Left renal pelvis (tissue), 4 donors: Measurements from ENCODE around the gene PLA2G4B. TPM values are rescaled to one million over a fixed set of nuclear protein-coding genes. Genes with fewer than 3 reads are reported as not detected.

Source experiments
- DNase-seq, 4 donors: peaks; one replicate each; pipeline ENCODE4 v3.0.0-alpha.2; 2013; ENCODE audit warnings: low read depth in 4 of 4, low spot score in 3 of 4
- polyA plus RNA-seq, 4 donors: library from polyadenylated mRNA; unstranded; fragments of 120-200 nt; gene quantifications; one replicate each; pipeline ENCODE4 v1.2.1, GENCODE V29; 2013; ENCODE audit not compliant: insufficient read length in 4 of 4

The PLA2G4B gene, protein sequence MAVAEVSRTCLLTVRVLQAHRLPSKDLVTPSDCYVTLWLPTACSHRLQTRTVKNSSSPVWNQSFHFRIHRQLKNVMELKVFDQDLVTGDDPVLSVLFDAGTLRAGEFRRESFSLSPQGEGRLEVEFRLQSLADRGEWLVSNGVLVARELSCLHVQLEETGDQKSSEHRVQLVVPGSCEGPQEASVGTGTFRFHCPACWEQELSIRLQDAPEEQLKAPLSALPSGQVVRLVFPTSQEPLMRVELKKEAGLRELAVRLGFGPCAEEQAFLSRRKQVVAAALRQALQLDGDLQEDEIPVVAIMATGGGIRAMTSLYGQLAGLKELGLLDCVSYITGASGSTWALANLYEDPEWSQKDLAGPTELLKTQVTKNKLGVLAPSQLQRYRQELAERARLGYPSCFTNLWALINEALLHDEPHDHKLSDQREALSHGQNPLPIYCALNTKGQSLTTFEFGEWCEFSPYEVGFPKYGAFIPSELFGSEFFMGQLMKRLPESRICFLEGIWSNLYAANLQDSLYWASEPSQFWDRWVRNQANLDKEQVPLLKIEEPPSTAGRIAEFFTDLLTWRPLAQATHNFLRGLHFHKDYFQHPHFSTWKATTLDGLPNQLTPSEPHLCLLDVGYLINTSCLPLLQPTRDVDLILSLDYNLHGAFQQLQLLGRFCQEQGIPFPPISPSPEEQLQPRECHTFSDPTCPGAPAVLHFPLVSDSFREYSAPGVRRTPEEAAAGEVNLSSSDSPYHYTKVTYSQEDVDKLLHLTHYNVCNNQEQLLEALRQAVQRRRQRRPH
- 10 to 100 TPM in 2 of 4 donors, 1 to 10 TPM in 2; 8.5 to 21.3 (median 10.3) TPM for polyA plus RNA-seq

DNA sequence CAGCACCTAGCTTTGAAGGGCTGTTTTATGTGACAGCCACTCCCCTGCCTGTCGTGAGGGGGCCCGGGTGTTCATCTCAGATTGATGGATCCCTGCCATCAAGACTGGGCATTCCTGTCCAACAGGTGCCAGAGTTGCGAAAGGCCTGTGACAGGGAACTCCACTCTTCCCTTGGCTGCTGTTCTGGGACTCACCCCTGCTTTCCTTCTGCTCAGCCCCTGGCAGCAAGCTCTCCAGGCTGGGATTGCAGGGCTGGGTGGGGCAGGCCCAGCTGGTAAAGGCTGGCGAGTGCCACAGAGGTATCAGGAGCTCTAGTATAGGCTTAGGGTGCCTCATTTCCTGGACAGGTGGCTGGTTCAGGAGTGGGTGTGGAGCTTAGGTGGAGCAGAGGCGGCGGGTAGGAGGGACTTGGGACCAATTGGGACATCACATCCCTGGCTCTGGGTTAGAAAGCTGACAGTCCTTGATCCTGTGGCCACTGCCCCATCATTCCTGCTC, at the start of gene PLA2G4B:
TSS of gene PLA2G4B (plus strand) at position 448 of the 498 bp plus-strand sequence. CDS start 67 bp downstream, outside the sequence.
- no peak for DNase-seq

DNA sequence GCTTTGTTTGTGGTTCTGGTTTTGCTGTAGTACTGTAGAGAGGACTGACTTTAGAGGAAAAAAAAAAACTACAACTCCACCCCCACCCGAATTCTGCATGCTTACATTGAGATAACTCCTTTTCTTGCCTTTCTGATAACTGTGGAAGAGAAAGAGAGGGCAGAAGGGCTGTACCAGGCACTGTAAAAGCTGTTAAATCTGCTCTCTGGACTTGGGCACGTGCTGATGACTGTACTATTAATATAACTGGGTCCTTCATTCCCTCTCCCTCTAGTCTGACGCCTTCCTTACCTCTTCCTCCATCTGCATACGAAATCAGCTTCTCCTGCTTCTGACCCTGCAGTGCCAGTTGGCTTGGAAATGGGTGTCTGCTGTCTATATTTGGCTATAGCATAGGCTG, 49.4 kb upstream of the PLA2G4B start:
- DNase-seq = no peak

DNA sequence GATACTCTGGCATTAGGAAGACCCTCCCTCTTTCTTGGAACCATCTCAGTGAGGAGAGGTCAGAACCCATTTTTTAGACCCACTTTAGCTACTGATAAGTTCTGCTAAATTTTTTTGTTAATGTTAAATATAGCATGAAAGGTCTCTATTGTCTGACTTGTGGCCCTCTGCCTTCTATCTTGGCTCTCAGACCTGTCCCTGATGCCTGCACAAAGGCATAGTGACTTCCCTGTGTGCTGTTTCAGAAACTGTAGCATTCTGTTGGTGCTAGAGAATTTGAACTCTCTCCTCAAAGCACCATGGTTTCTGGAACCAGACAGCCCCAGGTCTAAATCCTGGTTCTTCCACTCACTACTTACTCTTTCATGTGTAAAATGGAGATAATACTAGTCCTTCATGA, 49.0 kb upstream of the PLA2G4B start:
- no peak for DNase-seq

DNA sequence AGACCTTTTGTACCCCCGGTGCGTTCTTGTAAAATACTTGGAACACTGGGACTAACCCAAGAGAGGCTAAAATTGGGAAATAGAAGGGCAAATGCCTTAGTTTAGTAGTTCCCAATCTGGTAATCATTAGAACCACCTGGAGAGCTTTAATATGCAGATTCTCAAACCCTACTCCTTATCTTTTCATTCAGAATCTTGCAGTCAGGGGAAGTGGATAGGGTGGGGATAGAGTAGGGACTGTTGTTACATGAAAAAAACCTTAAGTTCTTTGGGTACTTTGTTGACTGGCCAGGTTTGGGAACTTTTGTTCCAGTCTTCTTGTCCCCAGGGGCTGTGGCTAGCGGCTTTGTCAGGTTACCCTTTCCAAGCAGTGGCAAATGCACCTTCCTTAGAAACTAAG, 48.5 kb upstream of the PLA2G4B start:
- no peak for DNase-seq

DNA sequence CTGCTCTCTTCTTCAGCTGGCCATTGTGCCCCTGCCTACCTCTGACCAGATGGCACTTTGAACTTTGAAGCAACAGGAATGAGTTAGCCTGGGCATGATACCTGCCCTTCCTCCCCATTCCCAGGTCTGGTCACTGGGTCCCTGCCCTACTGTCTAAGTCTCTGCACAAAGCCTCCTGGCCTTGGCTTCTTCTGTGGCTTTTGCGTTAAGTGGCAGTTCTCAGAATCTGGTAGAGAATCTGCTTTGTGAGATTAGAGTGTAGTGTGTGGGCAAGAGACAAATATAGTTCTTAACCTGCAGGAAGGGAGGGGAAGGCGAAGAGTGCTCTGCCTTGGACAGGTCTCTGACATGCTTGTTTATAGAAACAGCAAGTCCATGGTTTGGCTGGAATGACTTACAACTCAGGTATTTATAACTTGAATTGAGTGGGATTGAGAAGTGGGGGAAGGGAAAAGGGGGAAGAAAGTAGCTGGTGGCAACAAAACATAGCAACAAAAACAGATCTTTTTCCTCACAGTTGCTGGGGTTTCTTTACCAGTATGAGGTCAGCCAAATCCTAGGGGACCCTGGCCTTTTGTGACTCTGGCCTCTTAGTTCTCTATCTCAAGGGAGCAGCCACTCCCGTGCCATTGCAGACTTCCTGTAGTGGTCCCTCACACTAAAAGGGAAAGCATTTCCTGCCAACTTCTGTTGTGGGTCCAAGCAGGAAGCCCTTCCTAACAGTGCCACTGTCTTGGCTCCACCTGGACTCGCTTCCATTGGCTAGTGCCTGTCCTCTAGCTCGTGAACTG, 47.7 kb upstream of the PLA2G4B start:
- no peak for DNase-seq

DNA sequence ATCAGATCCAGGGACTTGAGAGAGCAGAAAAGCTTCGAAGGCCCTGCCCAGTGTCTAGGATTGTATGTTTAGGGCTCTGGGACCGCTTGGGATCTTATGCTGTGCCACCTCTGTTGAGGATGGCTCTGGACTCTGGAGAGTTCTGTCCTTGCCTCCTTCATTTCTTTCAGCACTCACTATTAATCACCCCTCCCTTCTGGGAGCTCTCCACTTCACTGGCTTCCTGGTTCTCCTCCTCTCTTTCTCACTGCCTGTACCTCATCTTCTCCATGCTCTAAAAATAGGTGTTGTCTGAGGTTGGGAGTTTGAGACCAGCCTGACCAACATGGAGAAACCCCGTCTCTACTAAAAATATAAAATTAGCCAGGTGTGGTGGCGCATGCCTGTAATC, 47.1 kb upstream of the PLA2G4B start:
- no peak for DNase-seq

DNA sequence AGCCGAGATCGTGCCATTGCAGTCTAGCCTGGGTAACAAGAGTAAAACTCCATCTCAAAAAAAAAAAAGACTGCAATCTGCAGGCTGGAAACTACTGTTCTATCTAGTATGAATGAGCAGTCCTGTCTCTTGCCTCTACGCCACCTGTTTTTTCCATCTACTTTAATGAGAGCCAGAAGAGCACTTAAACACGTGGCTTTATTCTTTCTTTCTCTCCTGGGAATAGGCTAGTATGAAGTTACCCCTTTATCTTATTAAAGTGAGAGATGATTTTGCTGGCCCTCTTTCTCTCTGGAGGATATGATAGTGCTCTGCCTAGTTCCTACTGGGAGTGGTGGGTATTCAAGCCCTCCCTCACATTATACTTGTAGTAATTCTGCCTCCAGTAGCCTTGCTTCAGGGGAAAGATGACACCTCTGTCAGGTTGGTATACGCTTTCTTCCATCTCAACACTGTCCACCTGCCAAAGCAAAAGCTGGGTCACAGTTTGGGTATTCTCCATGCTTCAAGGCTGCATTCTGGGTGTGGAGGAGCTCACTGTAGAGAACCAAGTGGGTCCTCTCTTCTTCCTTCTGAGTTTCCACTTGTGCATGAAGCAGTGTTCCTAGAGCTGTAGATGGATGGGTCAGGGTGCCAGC, 46.5 kb upstream of the PLA2G4B start:
- no peak for DNase-seq

DNA sequence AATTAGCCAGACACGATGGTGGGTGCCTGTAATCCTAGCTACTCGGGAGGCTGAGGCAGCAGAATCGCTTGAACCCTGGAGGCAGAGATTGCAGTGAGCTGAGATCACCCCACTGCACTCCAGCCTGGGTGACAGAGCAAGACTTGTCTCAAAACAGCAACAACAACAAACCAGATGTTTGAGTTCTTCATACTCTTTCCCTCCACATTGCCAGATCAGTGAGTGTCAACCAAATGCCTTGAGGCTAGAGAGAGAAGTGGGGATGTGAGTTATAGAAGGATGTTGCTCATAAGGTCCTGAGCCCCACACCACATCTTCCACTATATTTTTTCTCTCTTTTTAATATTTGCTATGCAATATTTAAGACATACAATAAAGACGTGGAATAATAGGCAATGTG, 44.6 kb upstream of the PLA2G4B start:
- DNase-seq = no peak

DNA sequence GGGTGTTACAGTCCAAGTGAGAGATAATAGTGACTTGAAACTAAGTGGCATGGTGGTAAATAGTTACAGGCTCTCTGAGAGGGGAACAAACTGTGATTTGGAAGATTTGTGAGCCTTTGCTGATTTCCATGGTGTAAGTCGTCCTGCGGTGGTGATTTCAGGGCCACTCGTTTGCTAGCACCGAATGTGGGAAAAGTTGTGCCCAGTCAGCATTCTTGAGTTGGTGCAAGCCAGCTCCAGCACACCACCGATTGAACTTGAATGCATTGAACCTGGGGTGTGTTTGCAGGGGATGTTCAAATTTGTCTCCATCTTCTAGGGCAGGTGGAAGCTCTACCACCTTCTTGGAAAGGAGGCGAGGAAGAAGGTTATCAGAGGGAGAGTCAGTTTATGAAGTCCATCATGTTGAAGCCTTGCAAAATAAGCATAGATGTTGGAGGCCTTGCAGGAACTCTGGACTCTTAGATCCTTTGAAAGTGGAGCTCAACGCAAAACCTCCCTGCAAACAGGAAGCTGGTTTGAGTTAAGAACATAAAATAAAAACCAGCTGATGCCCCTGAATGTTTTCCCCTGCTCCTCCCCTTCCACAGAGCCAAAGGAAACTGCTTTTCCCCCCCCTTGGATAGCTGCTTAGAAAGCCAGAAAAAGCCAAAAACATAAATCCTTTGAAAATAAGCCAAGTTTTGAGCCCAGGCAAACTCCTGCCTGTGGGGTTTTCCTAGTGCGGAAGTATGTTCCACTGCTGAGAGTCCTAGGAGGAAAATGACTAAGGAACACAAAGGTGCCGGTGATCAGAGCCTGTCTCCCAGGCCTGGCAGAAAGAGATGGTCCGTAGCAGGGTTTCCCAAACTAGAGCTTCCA, 42.4 kb upstream of the PLA2G4B start:
- no peak for DNase-seq

DNA sequence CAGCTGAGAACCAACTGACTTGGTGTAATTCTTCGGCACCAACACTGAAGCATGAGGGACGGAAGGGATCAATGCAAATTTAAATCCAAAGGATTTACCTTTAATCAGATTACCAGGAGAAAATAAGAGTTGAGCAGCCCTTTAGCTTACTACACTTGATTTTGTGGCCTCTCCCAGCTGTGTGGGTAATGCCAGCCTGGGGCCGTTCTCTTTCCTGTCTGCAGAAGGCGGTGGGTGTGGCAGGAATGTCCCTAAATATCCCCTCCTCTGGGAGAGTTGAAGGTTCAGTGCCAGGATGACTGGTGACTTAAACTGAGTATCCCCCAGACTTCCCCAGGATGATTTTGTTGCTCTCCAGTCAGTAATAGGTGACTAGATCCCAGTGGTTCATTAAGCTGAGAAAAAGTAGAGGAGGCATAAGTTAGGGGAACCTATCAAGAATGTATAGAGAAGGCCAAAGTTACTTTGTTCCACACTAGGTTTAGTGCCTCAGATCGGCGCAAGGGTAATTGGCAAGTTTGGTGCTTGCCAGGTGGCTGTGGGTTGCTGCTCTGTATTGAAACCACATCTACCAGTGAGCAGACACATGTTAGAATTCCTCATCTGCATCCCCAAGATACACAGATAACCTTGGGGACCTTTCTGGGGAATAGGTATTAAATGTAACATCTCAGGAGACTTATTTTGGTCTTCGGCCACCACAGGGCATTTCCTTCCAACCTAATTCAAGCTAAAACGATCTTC, 41.3 kb upstream of the PLA2G4B start:
- DNase-seq = no peak

DNA sequence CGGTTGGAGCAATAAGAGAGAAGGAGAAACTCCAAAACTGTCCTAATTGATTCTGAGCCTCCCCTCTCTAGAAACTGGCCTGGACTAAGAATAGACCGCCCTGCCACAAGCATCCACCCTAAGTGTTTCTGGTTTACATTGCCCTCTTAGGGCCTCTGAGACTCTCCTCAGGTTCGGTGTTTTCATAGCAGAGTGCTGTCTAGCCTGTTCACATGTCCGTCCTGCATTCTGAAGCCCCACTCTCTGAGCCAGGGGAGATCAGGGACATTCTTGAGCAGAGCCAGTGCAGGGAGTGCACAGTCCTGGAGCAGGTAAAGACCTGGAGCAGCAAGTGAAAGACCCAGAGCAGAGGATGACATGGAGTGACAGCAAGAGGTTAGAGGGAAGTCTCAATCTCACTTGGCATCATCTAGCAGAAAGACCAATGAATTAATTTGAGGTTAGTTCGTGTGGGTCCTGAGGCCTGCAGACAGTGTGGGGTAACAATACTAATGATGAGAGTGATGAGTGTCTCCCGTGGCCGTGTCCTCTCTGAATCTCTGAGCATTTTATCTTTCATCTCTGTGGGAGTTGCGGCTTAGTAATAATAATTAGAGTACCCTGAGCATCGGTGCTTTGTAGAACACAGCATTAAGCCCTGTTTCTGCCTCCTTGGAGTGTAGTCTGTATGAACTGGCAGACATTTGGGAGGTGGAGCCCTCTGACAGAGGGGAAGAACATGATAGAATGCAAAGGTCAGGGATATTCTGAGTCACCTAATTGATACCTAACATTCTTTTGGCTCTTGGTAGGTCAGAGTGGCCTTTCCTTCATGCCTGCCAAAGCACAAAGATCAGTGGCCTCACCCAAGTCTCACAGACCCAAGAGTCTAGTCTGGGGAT, 39.8 kb upstream of the PLA2G4B start:
- no peak for DNase-seq

DNA sequence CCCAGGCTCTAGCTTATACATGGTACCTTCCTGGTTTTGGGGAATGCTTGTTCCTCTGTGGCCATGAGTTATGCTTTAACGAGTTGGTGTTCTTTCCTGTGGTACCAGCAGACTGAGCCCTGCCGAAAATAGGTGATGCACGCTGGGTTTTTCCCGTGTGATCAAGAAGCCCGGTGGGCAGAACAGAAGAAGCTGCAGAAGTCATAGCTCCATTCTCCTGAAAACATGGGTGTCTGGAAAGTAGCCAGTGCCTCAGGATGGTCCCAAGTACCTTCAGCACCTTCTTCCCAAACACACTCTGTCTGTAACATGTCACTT, 39.2 kb upstream of the PLA2G4B start:
- no peak for DNase-seq

DNA sequence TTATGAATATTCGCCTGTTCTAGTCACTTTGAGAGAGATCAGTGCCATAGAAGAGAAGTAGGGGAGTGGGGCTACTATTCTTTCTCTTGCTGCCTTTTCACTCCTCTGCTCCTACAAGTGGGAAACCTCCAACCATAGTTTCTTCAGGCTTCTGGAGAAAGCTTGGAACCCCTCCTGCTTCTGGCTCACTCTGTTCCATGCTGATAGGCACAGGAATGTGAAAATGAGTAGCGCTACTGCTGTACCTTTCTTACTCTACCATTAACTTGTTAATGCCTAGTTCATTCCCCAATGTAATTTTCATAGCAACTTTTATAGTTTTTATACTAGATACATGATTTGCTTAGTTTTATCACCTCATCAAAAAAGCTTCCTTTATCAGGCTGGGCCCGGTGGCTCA, 37.5 kb upstream of the PLA2G4B start:
- no peak for DNase-seq

DNA sequence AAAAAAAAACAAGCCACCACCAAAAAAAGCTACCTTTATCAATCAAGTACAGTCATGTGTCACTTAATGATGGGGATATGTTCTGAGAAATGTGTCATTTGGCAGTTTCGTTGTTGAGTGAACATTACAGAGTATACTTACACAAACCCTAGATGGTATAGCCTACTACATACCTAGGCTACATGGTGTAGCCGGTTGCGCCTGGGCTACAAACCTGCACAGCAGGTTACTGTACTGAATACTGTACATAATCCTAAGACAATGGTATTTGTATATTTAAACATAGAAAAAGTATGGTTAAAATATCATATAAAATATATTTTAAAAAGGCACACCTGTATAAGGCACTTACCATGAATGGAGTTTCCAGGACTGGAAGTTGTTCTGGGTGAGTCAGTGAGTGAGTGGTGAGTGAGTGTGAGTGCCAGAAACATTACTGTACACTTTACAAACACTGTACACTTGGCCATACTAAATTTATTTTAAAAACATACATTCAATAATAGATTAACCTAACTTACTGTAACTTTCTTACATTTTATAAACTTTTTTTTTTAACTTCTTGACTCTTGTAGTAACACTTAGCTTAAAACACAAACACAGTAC, 36.7 kb upstream of the PLA2G4B start:
- no peak for DNase-seq

DNA sequence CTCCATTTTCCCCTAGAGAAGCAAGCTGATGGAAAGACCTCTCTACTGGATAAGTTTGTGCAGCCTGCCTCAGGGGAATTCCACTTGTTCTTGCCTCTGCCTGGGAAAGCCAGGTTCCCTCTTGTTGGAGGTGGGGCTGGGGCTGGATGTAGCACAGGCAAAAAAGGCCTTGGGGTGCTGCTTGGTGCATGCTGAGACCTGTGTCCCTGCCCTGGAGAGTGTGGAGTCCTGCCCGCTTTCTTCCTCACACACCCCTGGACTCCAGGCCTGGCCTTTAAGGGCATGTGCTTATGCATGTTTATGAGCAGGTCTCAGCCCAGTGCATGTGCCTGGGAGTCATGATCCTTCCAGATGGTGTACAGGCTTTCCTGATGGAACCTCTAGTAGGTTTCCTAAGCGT, 34.3 kb upstream of the PLA2G4B start:
- no peak for DNase-seq

DNA sequence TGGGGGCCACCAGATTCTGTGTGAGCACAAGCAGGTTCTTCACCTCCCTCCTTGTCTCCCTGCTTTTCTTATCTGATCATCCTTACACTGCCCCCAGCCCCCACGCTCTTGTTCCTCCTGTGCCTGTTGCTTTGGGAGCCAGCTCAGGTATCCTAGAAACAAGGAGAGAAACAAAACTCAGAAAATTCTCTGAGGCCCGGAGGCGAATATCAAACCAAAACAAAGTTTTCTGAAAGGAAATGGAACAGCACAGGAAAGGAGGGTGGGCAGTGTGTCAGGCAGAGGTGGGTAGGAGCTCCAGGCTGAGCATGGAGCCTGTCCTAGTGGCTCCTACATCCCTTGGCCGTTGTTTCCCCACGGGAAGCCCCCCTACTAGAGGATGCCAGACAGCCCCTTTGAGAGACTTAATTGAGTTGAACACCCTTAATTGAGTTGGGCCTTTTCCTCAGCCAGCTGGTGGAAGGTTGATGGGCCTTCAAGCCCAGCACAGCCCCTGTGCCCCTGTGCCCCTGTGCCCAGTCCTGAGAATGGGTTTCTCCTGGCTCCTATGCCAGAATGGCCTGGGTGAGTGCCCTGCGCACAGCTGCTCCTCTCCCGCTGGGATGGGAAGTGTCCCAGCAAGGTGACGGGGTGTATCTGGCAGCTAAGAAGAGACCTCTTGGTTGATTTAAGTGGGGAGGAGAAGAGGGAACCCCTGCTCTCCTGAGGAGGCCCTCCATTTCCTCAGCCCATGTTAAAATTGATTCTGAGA, 33.6 kb upstream of the PLA2G4B start:
- DNase-seq = no peak

DNA sequence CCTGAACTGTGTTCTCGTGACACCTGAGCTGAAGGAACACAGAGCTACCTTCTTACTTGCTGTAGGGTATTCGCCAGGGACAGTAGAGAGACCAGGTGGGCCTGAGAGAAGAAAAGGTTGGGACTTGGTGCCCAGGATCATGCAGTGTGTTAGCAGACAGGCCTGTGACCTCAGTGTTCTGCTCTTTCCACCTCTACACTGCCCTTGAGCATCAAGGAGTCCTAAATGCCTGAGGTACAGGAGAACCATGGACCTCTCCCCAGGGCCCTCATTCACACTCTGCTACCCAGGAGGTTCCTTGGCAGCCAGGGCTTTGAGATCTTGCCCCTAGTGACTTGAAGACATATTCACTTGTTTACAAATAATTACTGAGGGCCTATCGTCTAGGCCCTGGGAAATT, 32.9 kb upstream of the PLA2G4B start:
- no peak for DNase-seq
